K562 (cell line): Measurements from ENCODE around the gene SUCO. TPM values are rescaled to one million over a fixed set of nuclear protein-coding genes. Genes with fewer than 3 reads are reported as not detected.

Source experiments
- ATF3 ChIP-seq, 2 experiments: fragments of 450-650 bp in 1 of 2; sonication (generic) in 1 of 2; formaldehyde crosslinking in 1 of 2; IDR thresholded peaks in 1 of 2; conservative IDR thresholded peaks in 1 of 2; 2 replicates each; pipeline versions ENCODE4 v1.6.1 to v1.8.1; 2016 to 2023; ENCODE audit warnings: mild to moderate bottlenecking in 2 of 2, moderate library complexity in 2 of 2, inconsistent platforms in 1 of 2, missing genetic modification reagents in 1 of 2
- BRD4 ChIP-seq: fragments of 200-600 bp; sonication (generic); IDR thresholded peaks from 2 replicates; pipeline ENCODE4 v1.6.1; 2017; ENCODE audit warnings: inconsistent platforms
- CBFA2T3 ChIP-seq: fragments of 450-650 bp; IDR thresholded peaks from 2 replicates; pipeline ENCODE4 v1.6.1; 2017
- CBX3 ChIP-seq, 2 experiments: IDR thresholded peaks; 1 replicate in 1 of 2; 2 replicates in 1 of 2; pipeline ENCODE4 v1.6.1; 2012; ENCODE audit warnings: inconsistent platforms in 2 of 2, low read length in 2 of 2, borderline replicate concordance in 1 of 2, control low read depth in 1 of 2
- DMBX1 ChIP-seq: fragments of 250-450 bp; sonication (Bioruptor Pico); IDR thresholded peaks from 2 replicates; pipeline ENCODE4 v1.8.0; 2022; ENCODE audit warnings: inconsistent platforms, mild to moderate bottlenecking, moderate library complexity, borderline replicate concordance
- GABPB1 ChIP-seq: sonication (generic); formaldehyde crosslinking; IDR thresholded peaks from 2 replicates; pipeline ENCODE4 v1.8.0; 2022; ENCODE audit warnings: mild to moderate bottlenecking, missing genetic modification reagents
- GABPB2 ChIP-seq: fragments of 250-450 bp; sonication (Bioruptor Pico); conservative IDR thresholded peaks from 2 replicates; pipeline ENCODE4 v1.5.1; 2021; ENCODE audit warnings: mild to moderate bottlenecking
- GATAD2B ChIP-seq: fragments of 450-650 bp; IDR thresholded peaks from 2 replicates; pipeline ENCODE4 v1.6.1; 2017; ENCODE audit warnings: mild to moderate bottlenecking, borderline replicate concordance
- GTF2E2 ChIP-seq: fragments of 200-800 bp; sonication (Bioruptor generic); IDR thresholded peaks from 2 replicates; pipeline ENCODE4 v1.6.1; 2016; ENCODE audit warnings: missing genetic modification characterization, missing compliant biosample characterization
- HES1 ChIP-seq: fragments of 450-650 bp; IDR thresholded peaks from 2 replicates; pipeline ENCODE4 v1.6.1; 2016; ENCODE audit warnings: low read depth, mild to moderate bottlenecking, moderate library complexity
- HOMEZ ChIP-seq: fragments of 250-450 bp; sonication (Bioruptor Pico); IDR thresholded peaks from 2 replicates; pipeline ENCODE4 v1.4.0; 2020; ENCODE audit warnings: mild to moderate bottlenecking, moderate library complexity
- MEIS2 ChIP-seq: fragments of 450-650 bp; IDR thresholded peaks from 2 replicates; pipeline ENCODE4 v1.6.1; 2014; ENCODE audit warnings: mild to moderate bottlenecking; ENCODE audit not compliant: partially characterized antibody
- MNT ChIP-seq, 2 experiments: fragments of 450-650 bp; conservative IDR thresholded peaks; 2 replicates each; pipeline ENCODE4 v1.6.1; 2017; ENCODE audit warnings: mild to moderate bottlenecking in 2 of 2, moderate library complexity in 2 of 2
- NELFE ChIP-seq: IDR thresholded peaks from 2 replicates; pipeline ENCODE4 v1.6.1; 2011; ENCODE audit warnings: mild to moderate bottlenecking; ENCODE audit not compliant: insufficient read depth, insufficient read length
- POLR2AphosphoS5 ChIP-seq: IDR thresholded peaks from 2 replicates; pipeline ENCODE4 v1.6.1; 2011; ENCODE audit warnings: mild to moderate bottlenecking, low read depth, low read length, moderate library complexity; ENCODE audit not compliant: control insufficient read depth, insufficient read depth
- RNF2 ChIP-seq: sonication (generic); IDR thresholded peaks from 2 replicates; pipeline ENCODE4 v1.6.1; 2016
- SMARCE1 ChIP-seq: fragments of 450-650 bp; IDR thresholded peaks from 2 replicates; pipeline ENCODE4 v1.7.1; 2016; ENCODE audit warnings: mild to moderate bottlenecking
- SP2 ChIP-seq: IDR thresholded peaks from 2 replicates; pipeline ENCODE4 v1.6.1; 2011; ENCODE audit warnings: mild to moderate bottlenecking, low read depth, low read length, moderate library complexity; ENCODE audit not compliant: poor library complexity, severe bottlenecking; ENCODE audit errors: extremely low read depth
- TFAP4 ChIP-seq: sonication (generic); formaldehyde crosslinking; IDR thresholded peaks from 2 replicates; pipeline ENCODE4 v1.8.0; 2022; ENCODE audit warnings: missing genetic modification reagents, mild to moderate bottlenecking, moderate library complexity, borderline replicate concordance
- ZNF175 ChIP-seq: fragments of 200-800 bp; sonication (Bioruptor generic); IDR thresholded peaks from 2 replicates; pipeline ENCODE4 v1.6.1; 2016; ENCODE audit warnings: low read depth, mild to moderate bottlenecking, missing genetic modification characterization, missing compliant biosample characterization
- polyA plus RNA-seq, 8 experiments: library from polyadenylated mRNA; depleted of rRNA in 4 of 8; stranded (reverse) in 5 of 8; unstranded in 3 of 8; fragments of >200 nt; fragmentation: Nextera tagmentation in 2 of 8; fragmentation: Illumina TruSeq in 1 of 8; extraction: Ambion mirVana in 2 of 8; extraction: Trizol in 1 of 8; gene quantifications; 2 replicates each; pipeline versions ENCODE4 v1.2.1 to v1.2.3, GENCODE V29; 2011 to 2014; ENCODE audit warnings: inconsistent platforms in 1 of 8, missing spikeins in 1 of 8
- total RNA-seq, 7 experiments: library from RNA; depleted of rRNA in 6 of 7; stranded (reverse); fragments of >200 nt in 6 of 7; fragmentation: Illumina TruSeq in 2 of 7; extraction: Trizol in 2 of 7; gene quantifications; 2 replicates each; pipeline versions ENCODE4 v1.2.1 to v1.2.3, GENCODE V29; 2011 to 2021; ENCODE audit warnings: low replicate concordance in 1 of 7

The SUCO gene
- total and polyA plus RNA-seq, 9 of the 15 experiments (the other 6 are each of a cell fraction or from before 2014, with no cell fraction given): 2.5 to 20.6 (median 14.3) TPM

- TF ChIP-seq POLR2AphosphoS5 (no peak), HES1 (no peak), NELFE (no peak), GATAD2B (0 out of 2 replicates have a peak, but pooled peaks have one; percentile 10), BRD4 (0 out of 2 replicates have a peak, but pooled peaks have one; percentile 54), DMBX1 (CRISPR knock-in tag) (0 out of 2 replicates have a peak, but pooled peaks have one; percentile 10), CBX3 (IDR thresholded peaks at IDR 0.05; ENCODE audit: borderline replicate concordance in 1 of 2, low read length in 2 of 2) (peak in 1 of 2 experiments; percentile 22; a peak in 1 of 3 replicates), ZNF175 (CRISPR knock-in tag) (peak; percentile 46; the same call in 1 of the 2 replicates), GTF2E2 (tag) (peak; percentile 69), GABPB1 (CRISPR knock-in tag) (peak; percentile 45), SMARCE1 (peak; percentile 87), RNF2 (no peak), HOMEZ (CRISPR knock-in tag) (no peak), ATF3 (IDR thresholded peaks at IDR 0.05) (peak; percentile 85), ATF3 (CRISPR knock-in tag; conservative IDR thresholded peaks at IDR 0.05) (no peak), SP2 (no peak), CBFA2T3 (peak; percentile 14; the same call in 1 of the 2 replicates), GABPB2 (CRISPR knock-in tag) (no peak), TFAP4 (CRISPR knock-in tag) (no peak), MEIS2 (peak; percentile 42), MNT (conservative IDR thresholded peaks at IDR 0.05) (no peak)
These were observed 55.6 kb downstream of the SUCO start (continued) for GRCh38 chr1:172588296-172589291.
